ENCODE measurements around the gene MAGI2.
"Not testable (repeated sequence)": the region's sequence is repeated elsewhere in the genome, so short reads cannot be mapped to it uniquely, and the experiment has no call there.

MAGI2 gene

DNA sequence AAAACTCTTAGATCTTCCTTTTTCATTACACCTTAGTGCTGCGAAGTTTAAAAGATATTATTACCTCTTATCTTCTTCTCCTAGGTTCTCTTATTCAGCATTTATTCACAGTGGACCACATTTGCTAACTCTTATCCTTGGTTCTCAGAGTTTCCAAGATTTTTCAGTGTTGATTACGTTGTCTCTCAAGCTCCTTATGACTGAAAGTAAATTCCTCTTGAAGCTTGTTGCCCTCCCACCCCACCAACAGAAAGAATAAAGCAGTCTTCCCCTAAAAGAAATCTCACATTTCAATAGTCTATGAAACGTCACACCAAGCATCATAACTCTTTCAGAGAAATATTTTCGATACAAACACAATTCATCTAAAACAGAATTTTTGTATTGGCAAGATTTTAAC, 362.5 kb downstream of the MAGI2 start:
- H3K27ac ChIP-seq (ENCODE audit: poor library complexity, severe bottlenecking), result no peak overlapping the region
- ATAC-seq (ENCODE audit: low read depth) (no peak), DNase-seq (ENCODE audit: low spot score) (no peak)

GRCh38 chr7:79090543-79090942, 362.9 kb downstream of the MAGI2 start:
- Histone ChIP-seq H3K27ac (ENCODE audit: poor library complexity, severe bottlenecking) (no peak overlapping the region), H3K27me3 (ENCODE audit: insufficient read depth, poor library complexity, severe bottlenecking) (no peaks in the 10 kb centered on the region), H3K36me3 (ENCODE audit: low read depth) (no peaks in the 10 kb centered on the region), H3K4me3 (ENCODE audit: severe bottlenecking) (no peak overlapping the region), H3K9me3 (ENCODE audit: severe bottlenecking) (no peaks in the 10 kb centered on the region), H3K4me1 (ENCODE audit: insufficient read depth, poor library complexity, severe bottlenecking) (peaks cover 3% of the 10 kb centered on the region)
- TF ChIP-seq, protein P1, sequence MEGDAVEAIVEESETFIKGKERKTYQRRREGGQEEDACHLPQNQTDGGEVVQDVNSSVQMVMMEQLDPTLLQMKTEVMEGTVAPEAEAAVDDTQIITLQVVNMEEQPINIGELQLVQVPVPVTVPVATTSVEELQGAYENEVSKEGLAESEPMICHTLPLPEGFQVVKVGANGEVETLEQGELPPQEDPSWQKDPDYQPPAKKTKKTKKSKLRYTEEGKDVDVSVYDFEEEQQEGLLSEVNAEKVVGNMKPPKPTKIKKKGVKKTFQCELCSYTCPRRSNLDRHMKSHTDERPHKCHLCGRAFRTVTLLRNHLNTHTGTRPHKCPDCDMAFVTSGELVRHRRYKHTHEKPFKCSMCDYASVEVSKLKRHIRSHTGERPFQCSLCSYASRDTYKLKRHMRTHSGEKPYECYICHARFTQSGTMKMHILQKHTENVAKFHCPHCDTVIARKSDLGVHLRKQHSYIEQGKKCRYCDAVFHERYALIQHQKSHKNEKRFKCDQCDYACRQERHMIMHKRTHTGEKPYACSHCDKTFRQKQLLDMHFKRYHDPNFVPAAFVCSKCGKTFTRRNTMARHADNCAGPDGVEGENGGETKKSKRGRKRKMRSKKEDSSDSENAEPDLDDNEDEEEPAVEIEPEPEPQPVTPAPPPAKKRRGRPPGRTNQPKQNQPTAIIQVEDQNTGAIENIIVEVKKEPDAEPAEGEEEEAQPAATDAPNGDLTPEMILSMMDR (IDR thresholded peaks at IDR 0.05; ENCODE audit: poor library complexity, severe bottlenecking), result no peak
- ATAC-seq (ENCODE audit: low read depth) (no peak), DNase-seq (ENCODE audit: low spot score) (no peak)

More for the DNA sequence above, 362.5 kb downstream of the MAGI2 start:
- TF ChIP-seq, protein P1 (IDR thresholded peaks at IDR 0.05; ENCODE audit: poor library complexity, severe bottlenecking), result no peak
- Histone ChIP-seq H3K4me1 (ENCODE audit: insufficient read depth, poor library complexity, severe bottlenecking) (peaks cover 3% of the 10 kb centered on the region), H3K9me3 (ENCODE audit: severe bottlenecking) (no peaks in the 10 kb centered on the region), H3K27me3 (ENCODE audit: insufficient read depth, poor library complexity, severe bottlenecking) (no peaks in the 10 kb centered on the region), H3K36me3 (ENCODE audit: low read depth) (no peaks in the 10 kb centered on the region), H3K4me3 (ENCODE audit: severe bottlenecking) (no peak overlapping the region)

DNA sequence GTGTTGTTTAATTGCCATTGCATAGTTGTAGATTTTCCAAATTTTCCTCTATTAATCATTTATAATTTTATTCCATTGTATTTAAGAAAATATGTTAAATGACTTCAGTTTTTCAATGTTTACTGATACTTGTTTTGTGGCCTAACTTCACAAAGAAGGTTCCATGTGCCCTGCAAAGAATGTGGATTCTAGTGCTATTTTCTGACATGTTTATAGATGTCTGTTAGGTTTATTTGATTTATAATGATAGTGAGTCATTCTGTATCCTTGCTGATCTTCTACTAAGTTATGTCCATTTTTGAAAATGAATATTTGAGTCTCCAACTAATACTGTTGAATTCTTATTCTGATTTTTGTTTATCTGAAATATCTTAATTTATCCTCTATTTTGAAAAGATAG, 369.0 kb downstream of the MAGI2 start:
- Histone ChIP-seq H3K36me3 (ENCODE audit: low read depth) (no peaks in the 10 kb centered on the region), H3K4me3 (ENCODE audit: severe bottlenecking) (no peak overlapping the region), H3K4me1 (ENCODE audit: insufficient read depth, poor library complexity, severe bottlenecking) (no peaks in the 10 kb centered on the region), H3K27me3 (ENCODE audit: insufficient read depth, poor library complexity, severe bottlenecking) (no peaks in the 10 kb centered on the region), H3K9me3 (ENCODE audit: severe bottlenecking) (no peaks in the 10 kb centered on the region), H3K27ac (ENCODE audit: poor library complexity, severe bottlenecking) (no peak overlapping the region)
- ATAC-seq (ENCODE audit: low read depth) (no peak), DNase-seq (ENCODE audit: low spot score) (no peak)
- TF ChIP-seq, protein P1 (IDR thresholded peaks at IDR 0.05; ENCODE audit: poor library complexity, severe bottlenecking), result no peak

DNA sequence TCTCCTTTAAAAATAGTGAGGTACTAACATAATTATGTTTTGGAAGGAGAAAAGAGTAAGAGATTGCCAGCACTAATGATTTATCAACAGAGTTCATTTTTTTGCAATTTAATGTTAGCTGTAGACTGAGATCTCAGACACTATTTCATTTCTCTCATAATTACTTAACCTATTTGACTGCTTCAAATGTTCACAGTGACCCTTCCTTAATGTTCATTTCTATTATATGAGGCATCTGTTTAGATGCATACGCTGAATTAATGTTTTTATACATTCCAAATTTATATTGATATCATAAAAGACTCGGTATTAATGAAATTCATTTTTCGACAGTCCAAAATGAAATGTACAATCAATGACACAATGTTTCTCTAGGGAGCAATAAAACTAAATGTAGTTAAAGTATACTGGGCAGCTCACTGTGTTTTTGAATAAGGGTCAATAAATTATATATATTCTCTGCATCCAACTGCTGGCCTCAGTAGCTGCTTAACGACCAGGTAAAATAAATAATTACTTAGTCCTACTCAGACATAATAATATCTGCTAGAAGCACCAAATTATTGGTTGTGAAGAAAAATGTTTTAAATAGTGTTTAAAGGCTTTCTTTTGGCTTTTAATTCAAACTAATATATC, 373.4 kb downstream of the MAGI2 start:
- ATAC-seq (ENCODE audit: low read depth) (no peak), DNase-seq (ENCODE audit: low spot score) (no peak)
- no peaks in the 10 kb centered on the region for H3K9me3 ChIP-seq (ENCODE audit: severe bottlenecking)
- no peak overlapping the region for H3K27ac ChIP-seq (ENCODE audit: poor library complexity, severe bottlenecking)
- H3K4me1 ChIP-seq (ENCODE audit: insufficient read depth, poor library complexity, severe bottlenecking), result no peaks in the 10 kb centered on the region
- no peaks in the 10 kb centered on the region for H3K27me3 ChIP-seq (ENCODE audit: insufficient read depth, poor library complexity, severe bottlenecking)
- no peak overlapping the region for H3K4me3 ChIP-seq (ENCODE audit: severe bottlenecking)
- no peaks in the 10 kb centered on the region for H3K36me3 ChIP-seq (ENCODE audit: low read depth)
- TF ChIP-seq, protein P1 (IDR thresholded peaks at IDR 0.05; ENCODE audit: poor library complexity, severe bottlenecking), result no peak

DNA sequence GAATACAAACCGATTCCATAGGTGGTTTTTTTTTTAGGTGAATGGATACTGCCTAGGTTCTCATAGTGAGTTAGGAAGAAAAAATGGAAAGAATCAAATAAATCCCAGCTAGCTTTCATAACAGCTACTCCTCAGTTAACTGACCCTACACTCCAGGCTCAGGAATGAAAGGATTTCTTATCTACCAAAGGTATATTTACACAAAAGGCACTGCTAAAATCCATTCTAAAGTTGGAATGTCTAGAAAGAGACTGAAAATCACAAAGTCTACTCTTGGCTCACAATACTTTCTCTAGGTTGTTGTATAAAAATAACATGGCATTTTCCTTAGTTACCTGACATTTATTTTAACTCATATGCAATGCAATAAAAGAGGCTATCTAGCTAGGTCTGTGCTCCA, 375.2 kb downstream of the MAGI2 start:
- H3K4me1 ChIP-seq (ENCODE audit: insufficient read depth, poor library complexity, severe bottlenecking), result no peaks in the 10 kb centered on the region
- no peaks in the 10 kb centered on the region for H3K36me3 ChIP-seq (ENCODE audit: low read depth)
- no peaks in the 10 kb centered on the region for H3K9me3 ChIP-seq (ENCODE audit: severe bottlenecking)
- H3K27me3 ChIP-seq (ENCODE audit: insufficient read depth, poor library complexity, severe bottlenecking), result no peaks in the 10 kb centered on the region
- H3K27ac ChIP-seq (ENCODE audit: poor library complexity, severe bottlenecking), result no peak overlapping the region
- TF ChIP-seq, protein P1 (IDR thresholded peaks at IDR 0.05; ENCODE audit: poor library complexity, severe bottlenecking), result no peak
- DNase-seq (ENCODE audit: low spot score), result no peak
- no peak for ATAC-seq (ENCODE audit: low read depth)
- H3K4me3 ChIP-seq (ENCODE audit: severe bottlenecking), result no peak overlapping the region

- not testable (repeated sequence) for H3K9me3 ChIP-seq (ENCODE audit: severe bottlenecking); H3K36me3 ChIP-seq (ENCODE audit: low read depth); H3K4me3 ChIP-seq (ENCODE audit: severe bottlenecking); H3K27ac ChIP-seq (ENCODE audit: poor library complexity, severe bottlenecking); DNase-seq (ENCODE audit: low spot score); ATAC-seq (ENCODE audit: low read depth); H3K27me3 ChIP-seq (ENCODE audit: insufficient read depth, poor library complexity, severe bottlenecking); H3K4me1 ChIP-seq (ENCODE audit: insufficient read depth, poor library complexity, severe bottlenecking)
These were observed 382.3 kb downstream of the MAGI2 start for GRCh38 chr7:79071187-79071586.
